Cardiac muscle cell (in vitro differentiated cells and primary cell): Measurements from ENCODE around the gene UGT3A2. TPM values are rescaled to one million over a fixed set of nuclear protein-coding genes. Genes with fewer than 3 reads are reported as not detected.
"Not testable (repeated sequence)": the region's sequence is repeated elsewhere in the genome, so short reads cannot be mapped to it uniquely, and the experiment has no call there.

Experiments
- DNase-seq, 2 donors: peaks; one replicate each; pipeline versions ENCODE4 v3.0.0 to v3.0.0-alpha.2; 2010 to 2017; ENCODE audit warnings: low read depth in 1 of 2, low spot score in 1 of 2
- H3K27ac ChIP-seq: fragments of 200-600 bp; sonication (generic); 2 replicates; pipeline ENCODE4 v1.5.1; 2016
- H3K27me3 ChIP-seq: fragments of 200-600 bp; sonication (generic); 2 replicates; pipeline ENCODE4 v1.6.0; 2016; ENCODE audit warnings: control low read depth
- H3K36me3 ChIP-seq: fragments of 200-600 bp; sonication (generic); 2 replicates; pipeline ENCODE4 v1.5.1; 2016; ENCODE audit warnings: control low read depth
- H3K4me1 ChIP-seq: fragments of 200-600 bp; sonication (generic); 2 replicates; pipeline ENCODE4 v1.8.1; 2017; ENCODE audit warnings: low read depth, mild to moderate bottlenecking, mixed run types
- H3K4me3 ChIP-seq: fragments of 200-600 bp; sonication (generic); 2 replicates; pipeline ENCODE4 v1.5.1; 2016; ENCODE audit warnings: mild to moderate bottlenecking
- H3K9me3 ChIP-seq: fragments of 200-600 bp; sonication (generic); 2 replicates; pipeline ENCODE4 v1.5.1; 2017; ENCODE audit warnings: low read depth, mild to moderate bottlenecking, control low read depth
- CTCF ChIP-seq: IDR thresholded peaks from 2 replicates; pipeline ENCODE4 v1.5.1; 2012; ENCODE audit warnings: low read depth, mild to moderate bottlenecking, low read length
- polyA plus RNA-seq: library from polyadenylated mRNA; unstranded; fragments of >200 nt; fragmentation: Nextera tagmentation; extraction: Ambion mirVana; gene quantifications from 2 replicates; pipeline ENCODE4 v1.2.1, GENCODE V29; 2016
- total RNA-seq: library from RNA; depleted of rRNA; stranded (reverse); fragments of >200 nt; gene quantifications from 2 replicates; pipeline ENCODE4 v1.2.3, GENCODE V29; 2016

The UGT3A2 gene
- total and polyA plus RNA-seq, 2 experiments from 2014 or later: 2.8 to 11.6 TPM

GRCh38 chr5:36028816-36029465, 37.7 kb downstream of the UGT3A2 start:
- Histone ChIP-seq H3K27ac (no peak overlapping the region), H3K4me3 (no peak overlapping the region), H3K4me1 (no peaks in the 10 kb centered on the region), H3K36me3 (no peaks in the 10 kb centered on the region), H3K27me3 (no peaks in the 10 kb centered on the region), H3K9me3 (no peaks in the 10 kb centered on the region)
- no peak for DNase-seq
- TF ChIP-seq CTCF: no peak

- Histone ChIP-seq H3K4me1 (no peaks in the 10 kb centered on the region), H3K9me3 (no peaks in the 10 kb centered on the region), H3K27ac (no peak overlapping the region), H3K36me3 (no peaks in the 10 kb centered on the region), H3K27me3 (no peaks in the 10 kb centered on the region), H3K4me3 (no peak overlapping the region)
- no peak for DNase-seq
- TF ChIP-seq CTCF: no peak
Measured at GRCh38 chr5:36027711-36028110, 39.0 kb downstream of the UGT3A2 start.

- no peaks in the 10 kb centered on the region for H3K27me3 ChIP-seq
- no peak overlapping the region for H3K4me3 ChIP-seq
- H3K4me1 ChIP-seq: no peaks in the 10 kb centered on the region
- no peak for TF ChIP-seq CTCF
- H3K9me3 ChIP-seq: no peaks in the 10 kb centered on the region
- no peak for DNase-seq
- no peaks in the 10 kb centered on the region for H3K36me3 ChIP-seq
- H3K27ac ChIP-seq: no peak overlapping the region
Measured at GRCh38 chr5:36026706-36027465, 39.8 kb downstream of the UGT3A2 start.

- H3K4me1 ChIP-seq, DNase-seq: not testable (repeated sequence)
Measured at GRCh38 chr5:36022246-36022645, 44.4 kb downstream of the UGT3A2 start.

GRCh38 chr5:36019584-36019983, 47.1 kb downstream of the UGT3A2 start:
- not testable (repeated sequence) for DNase-seq, H3K36me3 ChIP-seq, H3K4me1 ChIP-seq, H3K9me3 ChIP-seq, H3K27ac ChIP-seq, H3K27me3 ChIP-seq, H3K4me3 ChIP-seq

More at GRCh38 chr5:36022246-36022645, 44.4 kb downstream of the UGT3A2 start:
- not testable (repeated sequence) for H3K9me3 ChIP-seq, H3K27me3 ChIP-seq, H3K27ac ChIP-seq, H3K36me3 ChIP-seq, H3K4me3 ChIP-seq

- Histone ChIP-seq H3K4me3 (no peak overlapping the region), H3K9me3 (no peaks in the 10 kb centered on the region), H3K4me1 (no peaks in the 10 kb centered on the region), H3K36me3 (no peaks in the 10 kb centered on the region), H3K27me3 (no peaks in the 10 kb centered on the region), H3K27ac (no peak overlapping the region)
- TF ChIP-seq CTCF: no peak
- no peak for DNase-seq
Measured at GRCh38 chr5:36017622-36018021, 49.1 kb downstream of the UGT3A2 start.
